HepG2 (cell line): ENCODE data around the gene CST3. TPM values are rescaled to one million over a fixed set of nuclear protein-coding genes. Genes with fewer than 3 reads are reported as not detected.

Experiments
- SUZ12 ChIP-seq: fragments of 150-350 bp; IDR thresholded peaks from 2 replicates; pipeline ENCODE4 v1.6.1; 2014; ENCODE audit warnings: low read depth, low read length
- ZNF256 ChIP-seq: sonication (generic); formaldehyde crosslinking; conservative IDR thresholded peaks from 2 replicates; pipeline ENCODE4 v1.4.0; 2020; ENCODE audit warnings: missing genetic modification reagents
- ZNF468 ChIP-seq: sonication (generic); formaldehyde crosslinking; IDR thresholded peaks from 2 replicates; pipeline ENCODE4 v1.8.0; 2022; ENCODE audit warnings: mild to moderate bottlenecking, moderate library complexity, missing genetic modification reagents
- ZNF616 ChIP-seq: sonication (generic); formaldehyde crosslinking; IDR thresholded peaks from 2 replicates; pipeline ENCODE4 v1.5.0; 2020; ENCODE audit warnings: low read depth, mild to moderate bottlenecking, missing genetic modification reagents
- ZNF709 ChIP-seq: sonication (generic); formaldehyde crosslinking; IDR thresholded peaks from 2 replicates; pipeline ENCODE4 v1.5.0; 2020; ENCODE audit warnings: mild to moderate bottlenecking, missing genetic modification reagents
- polyA plus RNA-seq, 8 experiments: library from polyadenylated mRNA; depleted of rRNA in 3 of 8; stranded (reverse) in 7 of 8; unstranded in 1 of 8; fragments of >200 nt; fragmentation: Illumina TruSeq in 4 of 8; extraction: Trizol in 4 of 8; gene quantifications; 2 replicates each; pipeline versions ENCODE4 v1.2.1 to v1.2.3, GENCODE V29; 2011 to 2016; ENCODE audit warnings: low read depth in 4 of 8, missing spikeins in 1 of 8, mixed read lengths in 1 of 8; ENCODE audit not compliant: insufficient read depth in 1 of 8
- total RNA-seq, 5 experiments: library from RNA; depleted of rRNA; stranded (reverse); fragments of >200 nt; fragmentation: Illumina TruSeq; extraction: Trizol; gene quantifications; 2 replicates each; pipeline ENCODE4 v1.2.3, GENCODE V29; 2016; ENCODE audit warnings: low read depth in 1 of 5
- TF ChIP-seq, protein P1 (sequence below): sonication (generic); formaldehyde crosslinking; IDR thresholded peaks from 2 replicates; pipeline ENCODE4 v1.4.0; 2020; ENCODE audit warnings: missing genetic modification reagents
- TF ChIP-seq, protein P2 (sequence below): sonication (generic); formaldehyde crosslinking; IDR thresholded peaks from 2 replicates; pipeline ENCODE4 v1.4.0; 2020; ENCODE audit warnings: mild to moderate bottlenecking, missing genetic modification reagents
- TF ChIP-seq, protein P3 (sequence below): sonication (generic); formaldehyde crosslinking; IDR thresholded peaks from 2 replicates; pipeline ENCODE4 v1.8.0; 2022; ENCODE audit warnings: mild to moderate bottlenecking, missing genetic modification reagents, borderline replicate concordance
- TF ChIP-seq, protein P4 (sequence below): sonication (generic); formaldehyde crosslinking; IDR thresholded peaks from 2 replicates; pipeline ENCODE4 v1.8.0; 2022; ENCODE audit warnings: mild to moderate bottlenecking, missing genetic modification reagents
- TF ChIP-seq, protein P5 (sequence below): sonication (generic); formaldehyde crosslinking; conservative IDR thresholded peaks from 2 replicates; pipeline ENCODE4 v1.5.0; 2020; ENCODE audit warnings: missing genetic modification reagents
- TF ChIP-seq, protein P6 (sequence below): sonication (generic); formaldehyde crosslinking; IDR thresholded peaks from 2 replicates; pipeline ENCODE4 v1.4.0; 2020; ENCODE audit warnings: missing genetic modification reagents, borderline replicate concordance

CST3 gene
- total and polyA plus RNA-seq, 2 of the 13 experiments (the other 11 are each of a cell fraction or from before 2014, with no cell fraction given): 690 to 1,005 TPM

DNA sequence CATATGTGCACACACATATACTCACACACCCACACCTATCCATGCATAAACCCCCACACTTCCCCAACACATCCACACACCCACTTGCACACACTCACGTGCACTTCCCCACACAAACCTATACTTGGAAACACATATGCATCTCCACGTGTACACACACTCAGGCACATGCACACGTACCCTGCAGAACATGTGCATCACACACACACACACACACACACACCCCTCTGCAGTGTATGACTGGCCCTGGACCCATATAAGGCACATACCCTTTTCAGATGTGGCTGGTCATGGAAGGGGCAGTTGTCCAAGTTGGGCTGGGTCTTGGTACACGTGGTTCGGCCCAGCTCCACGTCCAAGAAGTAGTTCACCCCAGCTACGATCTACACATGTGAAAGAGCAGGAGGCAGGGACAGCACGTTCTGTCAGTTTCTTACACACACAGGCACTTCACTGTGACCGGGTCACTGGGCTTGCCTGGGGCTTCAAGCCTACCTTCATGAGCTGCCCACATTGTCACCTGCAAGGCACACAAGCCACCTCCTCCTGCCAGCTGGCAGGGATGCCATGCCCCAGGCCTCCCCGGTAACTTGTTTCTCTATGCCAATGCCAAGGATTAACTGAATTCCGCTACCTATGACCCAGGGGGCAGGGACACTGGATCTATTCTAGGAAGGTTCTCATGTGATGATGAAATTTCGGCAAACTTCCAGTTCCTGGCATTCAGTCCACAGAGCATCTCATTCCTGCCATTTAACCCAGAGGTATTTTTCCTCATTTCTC is 2.6 kb downstream of the CST3 start (continued):
- TF ChIP-seq, protein P1, sequence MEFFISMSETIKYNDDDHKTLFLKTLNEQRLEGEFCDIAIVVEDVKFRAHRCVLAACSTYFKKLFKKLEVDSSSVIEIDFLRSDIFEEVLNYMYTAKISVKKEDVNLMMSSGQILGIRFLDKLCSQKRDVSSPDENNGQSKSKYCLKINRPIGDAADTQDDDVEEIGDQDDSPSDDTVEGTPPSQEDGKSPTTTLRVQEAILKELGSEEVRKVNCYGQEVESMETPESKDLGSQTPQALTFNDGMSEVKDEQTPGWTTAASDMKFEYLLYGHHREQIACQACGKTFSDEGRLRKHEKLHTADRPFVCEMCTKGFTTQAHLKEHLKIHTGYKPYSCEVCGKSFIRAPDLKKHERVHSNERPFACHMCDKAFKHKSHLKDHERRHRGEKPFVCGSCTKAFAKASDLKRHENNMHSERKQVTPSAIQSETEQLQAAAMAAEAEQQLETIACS: no peak
- TF ChIP-seq ZNF616 (CRISPR knock-in tag): no peak
- TF ChIP-seq ZNF709 (CRISPR knock-in tag): no peak
- TF ChIP-seq, protein P2, sequence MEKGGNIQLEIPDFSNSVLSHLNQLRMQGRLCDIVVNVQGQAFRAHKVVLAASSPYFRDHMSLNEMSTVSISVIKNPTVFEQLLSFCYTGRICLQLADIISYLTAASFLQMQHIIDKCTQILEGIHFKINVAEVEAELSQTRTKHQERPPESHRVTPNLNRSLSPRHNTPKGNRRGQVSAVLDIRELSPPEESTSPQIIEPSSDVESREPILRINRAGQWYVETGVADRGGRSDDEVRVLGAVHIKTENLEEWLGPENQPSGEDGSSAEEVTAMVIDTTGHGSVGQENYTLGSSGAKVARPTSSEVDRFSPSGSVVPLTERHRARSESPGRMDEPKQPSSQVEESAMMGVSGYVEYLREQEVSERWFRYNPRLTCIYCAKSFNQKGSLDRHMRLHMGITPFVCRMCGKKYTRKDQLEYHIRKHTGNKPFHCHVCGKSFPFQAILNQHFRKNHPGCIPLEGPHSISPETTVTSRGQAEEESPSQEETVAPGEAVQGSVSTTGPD (CRISPR knock-in tag): no peak
- TF ChIP-seq, protein P3, sequence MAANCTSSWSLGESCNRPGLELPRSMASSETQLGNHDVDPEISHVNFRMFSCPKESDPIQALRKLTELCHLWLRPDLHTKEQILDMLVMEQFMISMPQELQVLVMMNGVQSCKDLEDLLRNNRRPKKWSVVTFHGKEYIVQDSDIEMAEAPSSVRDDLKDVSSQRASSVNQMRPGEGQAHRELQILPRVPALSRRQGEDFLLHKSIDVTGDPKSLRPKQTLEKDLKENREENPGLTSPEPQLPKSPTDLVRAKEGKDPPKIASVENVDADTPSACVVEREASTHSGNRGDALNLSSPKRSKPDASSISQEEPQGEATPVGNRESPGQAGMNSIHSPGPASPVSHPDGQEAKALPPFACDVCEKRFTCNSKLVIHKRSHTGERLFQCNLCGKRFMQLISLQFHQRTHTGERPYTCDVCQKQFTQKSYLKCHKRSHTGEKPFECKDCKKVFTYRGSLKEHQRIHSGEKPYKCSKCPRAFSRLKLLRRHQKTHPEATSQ: no peak
- no peak for TF ChIP-seq SUZ12
- TF ChIP-seq, protein P4, sequence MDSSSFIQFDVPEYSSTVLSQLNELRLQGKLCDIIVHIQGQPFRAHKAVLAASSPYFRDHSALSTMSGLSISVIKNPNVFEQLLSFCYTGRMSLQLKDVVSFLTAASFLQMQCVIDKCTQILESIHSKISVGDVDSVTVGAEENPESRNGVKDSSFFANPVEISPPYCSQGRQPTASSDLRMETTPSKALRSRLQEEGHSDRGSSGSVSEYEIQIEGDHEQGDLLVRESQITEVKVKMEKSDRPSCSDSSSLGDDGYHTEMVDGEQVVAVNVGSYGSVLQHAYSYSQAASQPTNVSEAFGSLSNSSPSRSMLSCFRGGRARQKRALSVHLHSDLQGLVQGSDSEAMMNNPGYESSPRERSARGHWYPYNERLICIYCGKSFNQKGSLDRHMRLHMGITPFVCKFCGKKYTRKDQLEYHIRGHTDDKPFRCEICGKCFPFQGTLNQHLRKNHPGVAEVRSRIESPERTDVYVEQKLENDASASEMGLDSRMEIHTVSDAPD (CRISPR knock-in tag): no peak
- TF ChIP-seq ZNF256: no peak
- TF ChIP-seq, protein P5, sequence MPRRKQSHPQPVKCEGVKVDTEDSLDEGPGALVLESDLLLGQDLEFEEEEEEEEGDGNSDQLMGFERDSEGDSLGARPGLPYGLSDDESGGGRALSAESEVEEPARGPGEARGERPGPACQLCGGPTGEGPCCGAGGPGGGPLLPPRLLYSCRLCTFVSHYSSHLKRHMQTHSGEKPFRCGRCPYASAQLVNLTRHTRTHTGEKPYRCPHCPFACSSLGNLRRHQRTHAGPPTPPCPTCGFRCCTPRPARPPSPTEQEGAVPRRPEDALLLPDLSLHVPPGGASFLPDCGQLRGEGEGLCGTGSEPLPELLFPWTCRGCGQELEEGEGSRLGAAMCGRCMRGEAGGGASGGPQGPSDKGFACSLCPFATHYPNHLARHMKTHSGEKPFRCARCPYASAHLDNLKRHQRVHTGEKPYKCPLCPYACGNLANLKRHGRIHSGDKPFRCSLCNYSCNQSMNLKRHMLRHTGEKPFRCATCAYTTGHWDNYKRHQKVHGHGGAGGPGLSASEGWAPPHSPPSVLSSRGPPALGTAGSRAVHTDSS (CRISPR knock-in tag): no peak
- TF ChIP-seq ZNF468: no peak
- TF ChIP-seq, protein P6, sequence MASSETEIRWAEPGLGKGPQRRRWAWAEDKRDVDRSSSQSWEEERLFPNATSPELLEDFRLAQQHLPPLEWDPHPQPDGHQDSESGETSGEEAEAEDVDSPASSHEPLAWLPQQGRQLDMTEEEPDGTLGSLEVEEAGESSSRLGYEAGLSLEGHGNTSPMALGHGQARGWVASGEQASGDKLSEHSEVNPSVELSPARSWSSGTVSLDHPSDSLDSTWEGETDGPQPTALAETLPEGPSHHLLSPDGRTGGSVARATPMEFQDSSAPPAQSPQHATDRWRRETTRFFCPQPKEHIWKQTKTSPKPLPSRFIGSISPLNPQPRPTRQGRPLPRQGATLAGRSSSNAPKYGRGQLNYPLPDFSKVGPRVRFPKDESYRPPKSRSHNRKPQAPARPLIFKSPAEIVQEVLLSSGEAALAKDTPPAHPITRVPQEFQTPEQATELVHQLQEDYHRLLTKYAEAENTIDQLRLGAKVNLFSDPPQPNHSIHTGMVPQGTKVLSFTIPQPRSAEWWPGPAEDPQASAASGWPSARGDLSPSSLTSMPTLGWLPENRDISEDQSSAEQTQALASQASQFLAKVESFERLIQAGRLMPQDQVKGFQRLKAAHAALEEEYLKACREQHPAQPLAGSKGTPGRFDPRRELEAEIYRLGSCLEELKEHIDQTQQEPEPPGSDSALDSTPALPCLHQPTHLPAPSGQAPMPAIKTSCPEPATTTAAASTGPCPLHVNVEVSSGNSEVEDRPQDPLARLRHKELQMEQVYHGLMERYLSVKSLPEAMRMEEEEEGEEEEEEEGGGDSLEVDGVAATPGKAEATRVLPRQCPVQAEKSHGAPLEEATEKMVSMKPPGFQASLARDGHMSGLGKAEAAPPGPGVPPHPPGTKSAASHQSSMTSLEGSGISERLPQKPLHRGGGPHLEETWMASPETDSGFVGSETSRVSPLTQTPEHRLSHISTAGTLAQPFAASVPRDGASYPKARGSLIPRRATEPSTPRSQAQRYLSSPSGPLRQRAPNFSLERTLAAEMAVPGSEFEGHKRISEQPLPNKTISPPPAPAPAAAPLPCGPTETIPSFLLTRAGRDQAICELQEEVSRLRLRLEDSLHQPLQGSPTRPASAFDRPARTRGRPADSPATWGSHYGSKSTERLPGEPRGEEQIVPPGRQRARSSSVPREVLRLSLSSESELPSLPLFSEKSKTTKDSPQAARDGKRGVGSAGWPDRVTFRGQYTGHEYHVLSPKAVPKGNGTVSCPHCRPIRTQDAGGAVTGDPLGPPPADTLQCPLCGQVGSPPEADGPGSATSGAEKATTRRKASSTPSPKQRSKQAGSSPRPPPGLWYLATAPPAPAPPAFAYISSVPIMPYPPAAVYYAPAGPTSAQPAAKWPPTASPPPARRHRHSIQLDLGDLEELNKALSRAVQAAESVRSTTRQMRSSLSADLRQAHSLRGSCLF: no peak
